WTC11 (cell line): Measurements from ENCODE around the gene FARSA. TPM values are rescaled to one million over a fixed set of nuclear protein-coding genes. Genes with fewer than 3 reads are reported as not detected.

Experiments
- ATAC-seq: fragments of 200-7000 bp; cut with Tn5 transposase; 2 replicates; pipeline ENCODE4 v1.10.0; 2021; ENCODE audit warnings: mild to moderate bottlenecking, moderate library complexity
- CTCF ChIA-PET: fragments of 300-600 bp; sonication (Branson Sonifier 250); formaldehyde crosslinking; loops from one replicate; lab custom pipeline; 2021; ENCODE audit warnings: antibody characterized with exemption; lab: Charles Lee
- POLR2A ChIA-PET: fragments of 350-600 bp; sonication (Branson Sonifier 250); formaldehyde crosslinking; loops from one replicate; lab custom pipeline; 2021; ENCODE audit warnings: antibody characterized with exemption; lab: Charles Lee
- DNase-seq: peaks from one replicate; pipeline ENCODE4 v3.0.0; 2021; ENCODE audit warnings: low spot score
- H3K27ac Mint-ChIP-seq: 2 replicates; pipeline ENCODE4 v1.8.0; 2021; ENCODE audit warnings: mixed read lengths
- H3K27me3 Mint-ChIP-seq: 2 replicates; pipeline ENCODE4 v1.8.0; 2021; ENCODE audit warnings: low read depth, mild to moderate bottlenecking, moderate library complexity, mixed read lengths
- H3K36me3 Mint-ChIP-seq: 2 replicates; pipeline ENCODE4 v1.8.0; 2021; ENCODE audit warnings: mixed read lengths
- H3K4me1 Mint-ChIP-seq: 2 replicates; pipeline ENCODE4 v1.8.0; 2022; ENCODE audit warnings: mixed read lengths
- H3K4me3 Mint-ChIP-seq: 2 replicates; pipeline ENCODE4 v1.8.0; 2021; ENCODE audit warnings: mild to moderate bottlenecking, moderate library complexity, mixed read lengths
- H3K9me3 Mint-ChIP-seq: 2 replicates; pipeline ENCODE4 v1.8.0; 2021; ENCODE audit warnings: mixed read lengths
- AFF4 ChIP-seq: sonication (generic); formaldehyde crosslinking; IDR thresholded peaks from 2 replicates; pipeline ENCODE4 v1.8.1; 2023; ENCODE audit warnings: mild to moderate bottlenecking, missing genetic modification reagents, borderline replicate concordance
- E2F1 ChIP-seq: sonication (generic); formaldehyde crosslinking; IDR thresholded peaks from 2 replicates; pipeline ENCODE4 v1.8.0; 2022; ENCODE audit warnings: mild to moderate bottlenecking, missing genetic modification reagents
- E2F5 ChIP-seq: sonication (generic); formaldehyde crosslinking; IDR thresholded peaks from 2 replicates; pipeline ENCODE4 v1.8.1; 2022; ENCODE audit warnings: mild to moderate bottlenecking, moderate library complexity, missing genetic modification reagents
- ESRRA ChIP-seq: sonication (generic); formaldehyde crosslinking; IDR thresholded peaks from 2 replicates; pipeline ENCODE4 v1.8.1; 2022; ENCODE audit warnings: mild to moderate bottlenecking, missing genetic modification reagents, borderline replicate concordance
- HMGXB4 ChIP-seq: sonication (generic); formaldehyde crosslinking; IDR thresholded peaks from 2 replicates; pipeline ENCODE4 v1.8.1; 2023; ENCODE audit warnings: mild to moderate bottlenecking, moderate library complexity, missing genetic modification reagents
- IRF2 ChIP-seq: sonication (generic); formaldehyde crosslinking; IDR thresholded peaks from 2 replicates; pipeline ENCODE4 v1.8.0; 2022; ENCODE audit warnings: low read depth, missing genetic modification reagents, borderline replicate concordance
- JAZF1 ChIP-seq: fragments of 250-450 bp; sonication (Bioruptor Pico); IDR thresholded peaks from 2 replicates; pipeline ENCODE4 v1.9.0; 2021; ENCODE audit warnings: moderate library complexity, mild to moderate bottlenecking, inconsistent platforms
- NFATC4 ChIP-seq: fragments of 250-450 bp; sonication (Bioruptor Pico); IDR thresholded peaks from 2 replicates; pipeline ENCODE4 v1.9.0; 2021; ENCODE audit warnings: mild to moderate bottlenecking
- PRDM15 ChIP-seq: sonication (generic); formaldehyde crosslinking; IDR thresholded peaks from 2 replicates; pipeline ENCODE4 v1.8.0; 2022; ENCODE audit warnings: missing genetic modification reagents
- PREB ChIP-seq: sonication (generic); formaldehyde crosslinking; IDR thresholded peaks from 2 replicates; pipeline ENCODE4 v1.8.1; 2022; ENCODE audit warnings: mild to moderate bottlenecking, missing genetic modification reagents, moderate library complexity, borderline replicate concordance
- RELA ChIP-seq: sonication (generic); formaldehyde crosslinking; IDR thresholded peaks from 2 replicates; pipeline ENCODE4 v1.8.1; 2022; ENCODE audit warnings: missing genetic modification reagents, mild to moderate bottlenecking, borderline replicate concordance
- SMAD4 ChIP-seq: sonication (generic); formaldehyde crosslinking; IDR thresholded peaks from 2 replicates; pipeline ENCODE4 v1.8.0; 2022; ENCODE audit warnings: mild to moderate bottlenecking, missing genetic modification reagents
- USF1 ChIP-seq: sonication (generic); formaldehyde crosslinking; IDR thresholded peaks from 2 replicates; pipeline ENCODE4 v1.8.0; 2022; ENCODE audit warnings: mild to moderate bottlenecking, missing genetic modification reagents
- ZNF425 ChIP-seq: fragments of 250-450 bp; sonication (Bioruptor Pico); conservative IDR thresholded peaks from 2 replicates; pipeline ENCODE4 v1.9.0; 2021; ENCODE audit warnings: mild to moderate bottlenecking
- ZSCAN18 ChIP-seq: fragments of 250-450 bp; sonication (Bioruptor Pico); IDR thresholded peaks from 2 replicates; pipeline ENCODE4 v2.1.2; 2022; ENCODE audit warnings: mild to moderate bottlenecking, moderate library complexity
- total RNA-seq: library from RNA; stranded (reverse); gene quantifications from 3 replicates; pipeline ENCODE4 v1.2.3, GENCODE V29; 2021

Gene FARSA
- total RNA-seq, 1 experiment from 2014 or later, result 108 TPM

- ATAC-seq (peak; percentile 7; the same call in 1 of the 2 replicates), DNase-seq (no peak)
- peak overlapping the region; percentile 94 for H3K27ac Mint-ChIP-seq
- peaks cover 9% of the 10 kb centered on the region for H3K9me3 Mint-ChIP-seq
- peak overlapping the region; percentile 53 for H3K4me3 Mint-ChIP-seq
- ChIA-PET CTCF (interaction anchor here (1.0 to 3.7 kb wide), 7 partner anchors 23 to 88 kb away, joined by 3 to 31 read pairs (median 6); partner anchors contain the start of gene GCDH), POLR2A (interaction anchor here (0.8 to 1.8 kb wide), 6 partner anchors 10 to 248 kb away, joined by 3 to 6 read pairs (median 5); partner anchors contain the start of genes DNASE2, MAN2B1 and WDR83)
- no peaks in the 10 kb centered on the region for H3K36me3 Mint-ChIP-seq
- peaks cover 27% of the 10 kb centered on the region for H3K4me1 Mint-ChIP-seq
- H3K27me3 Mint-ChIP-seq, result peaks cover 20% of the 10 kb centered on the region
- TF ChIP-seq RELA (CRISPR knock-in tag), result no peak
- no peak for TF ChIP-seq IRF2
- no peak for TF ChIP-seq PREB (CRISPR knock-in tag)
- TF ChIP-seq E2F1 (CRISPR knock-in tag), result no peak
- no peak for TF ChIP-seq JAZF1 (CRISPR knock-in tag)
- no peak for TF ChIP-seq NFATC4 (CRISPR knock-in tag)
- TF ChIP-seq ZSCAN18 (CRISPR knock-in tag), result no peak
- TF ChIP-seq ESRRA, result no peak
- TF ChIP-seq ZNF425 (CRISPR knock-in tag), result no peak
- TF ChIP-seq USF1 (CRISPR knock-in tag), result no peak
- TF ChIP-seq AFF4 (CRISPR knock-in tag), result no peak
- TF ChIP-seq E2F5 (CRISPR knock-in tag), result no peak
- TF ChIP-seq PRDM15, result no peak
- TF ChIP-seq HMGXB4 (CRISPR knock-in tag), result no peak
- no peak for TF ChIP-seq SMAD4 (CRISPR knock-in tag)
Observed at GRCh38 chr19:12913851-12914690, 19.4 kb downstream of the FARSA start.
